Measurements from ENCODE around the gene DPPA5. TPM values are rescaled to one million over a fixed set of nuclear protein-coding genes. Genes with fewer than 3 reads are reported as not detected.
A peak's percentile ranks its signal among the peaks of the same experiment; 100 is the strongest.

The DPPA5 gene
- total and polyA plus RNA-seq, 9 of the 15 experiments (the other 6 are each of a cell fraction or from before 2014, with no cell fraction given), result not detected

DNA sequence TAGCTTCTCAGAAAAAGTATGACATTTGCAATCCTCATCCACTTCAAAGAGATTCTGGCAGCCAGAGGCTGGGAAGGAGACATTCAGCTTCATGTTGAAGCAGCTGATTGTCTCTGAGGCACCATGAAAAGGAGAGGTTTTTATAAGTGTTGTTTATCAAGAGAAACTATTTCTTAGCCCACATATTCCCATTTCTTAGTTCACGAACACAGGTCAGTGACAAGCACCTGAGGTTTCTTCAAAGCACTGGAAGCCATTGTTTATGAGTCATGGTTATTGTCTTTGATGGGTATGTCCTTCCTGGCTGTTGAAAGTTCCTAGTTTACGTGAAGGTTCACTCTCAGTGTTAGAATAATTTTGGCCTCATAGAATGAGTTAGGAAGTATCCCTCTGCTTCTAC is 37.6 kb upstream of the DPPA5 start (continued):
- TF ChIP-seq, protein P1, sequence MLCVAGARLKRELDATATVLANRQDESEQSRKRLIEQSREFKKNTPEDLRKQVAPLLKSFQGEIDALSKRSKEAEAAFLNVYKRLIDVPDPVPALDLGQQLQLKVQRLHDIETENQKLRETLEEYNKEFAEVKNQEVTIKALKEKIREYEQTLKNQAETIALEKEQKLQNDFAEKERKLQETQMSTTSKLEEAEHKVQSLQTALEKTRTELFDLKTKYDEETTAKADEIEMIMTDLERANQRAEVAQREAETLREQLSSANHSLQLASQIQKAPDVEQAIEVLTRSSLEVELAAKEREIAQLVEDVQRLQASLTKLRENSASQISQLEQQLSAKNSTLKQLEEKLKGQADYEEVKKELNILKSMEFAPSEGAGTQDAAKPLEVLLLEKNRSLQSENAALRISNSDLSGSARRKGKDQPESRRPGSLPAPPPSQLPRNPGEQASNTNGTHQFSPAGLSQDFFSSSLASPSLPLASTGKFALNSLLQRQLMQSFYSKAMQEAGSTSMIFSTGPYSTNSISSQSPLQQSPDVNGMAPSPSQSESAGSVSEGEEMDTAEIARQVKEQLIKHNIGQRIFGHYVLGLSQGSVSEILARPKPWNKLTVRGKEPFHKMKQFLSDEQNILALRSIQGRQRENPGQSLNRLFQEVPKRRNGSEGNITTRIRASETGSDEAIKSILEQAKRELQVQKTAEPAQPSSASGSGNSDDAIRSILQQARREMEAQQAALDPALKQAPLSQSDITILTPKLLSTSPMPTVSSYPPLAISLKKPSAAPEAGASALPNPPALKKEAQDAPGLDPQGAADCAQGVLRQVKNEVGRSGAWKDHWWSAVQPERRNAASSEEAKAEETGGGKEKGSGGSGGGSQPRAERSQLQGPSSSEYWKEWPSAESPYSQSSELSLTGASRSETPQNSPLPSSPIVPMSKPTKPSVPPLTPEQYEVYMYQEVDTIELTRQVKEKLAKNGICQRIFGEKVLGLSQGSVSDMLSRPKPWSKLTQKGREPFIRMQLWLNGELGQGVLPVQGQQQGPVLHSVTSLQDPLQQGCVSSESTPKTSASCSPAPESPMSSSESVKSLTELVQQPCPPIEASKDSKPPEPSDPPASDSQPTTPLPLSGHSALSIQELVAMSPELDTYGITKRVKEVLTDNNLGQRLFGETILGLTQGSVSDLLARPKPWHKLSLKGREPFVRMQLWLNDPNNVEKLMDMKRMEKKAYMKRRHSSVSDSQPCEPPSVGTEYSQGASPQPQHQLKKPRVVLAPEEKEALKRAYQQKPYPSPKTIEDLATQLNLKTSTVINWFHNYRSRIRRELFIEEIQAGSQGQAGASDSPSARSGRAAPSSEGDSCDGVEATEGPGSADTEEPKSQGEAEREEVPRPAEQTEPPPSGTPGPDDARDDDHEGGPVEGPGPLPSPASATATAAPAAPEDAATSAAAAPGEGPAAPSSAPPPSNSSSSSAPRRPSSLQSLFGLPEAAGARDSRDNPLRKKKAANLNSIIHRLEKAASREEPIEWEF (CRISPR knock-in tag; IDR thresholded peaks at IDR 0.05), result no peak
- TF ChIP-seq SMARCC2 (IDR thresholded peaks at IDR 0.05; ENCODE audit: low read depth), result no peak

DNA sequence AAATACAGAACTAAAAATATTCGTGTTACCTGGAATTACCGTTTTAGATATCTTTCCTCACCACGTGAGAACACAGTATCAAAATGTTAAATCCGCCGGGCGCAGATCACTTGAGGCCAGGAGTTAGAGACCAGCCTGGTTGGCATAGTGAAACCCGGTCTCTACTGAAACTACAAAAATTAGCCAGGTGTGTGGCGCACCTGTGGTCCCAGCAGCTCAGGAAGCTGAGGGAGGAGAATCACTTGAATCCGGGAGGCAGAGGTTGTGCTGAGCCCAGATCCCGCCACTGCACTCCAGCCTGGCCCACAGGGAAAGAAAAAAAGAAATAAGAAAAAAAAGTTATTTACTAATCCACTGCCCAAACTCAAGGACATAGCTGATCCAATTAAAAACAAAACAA is 35.8 kb upstream of the DPPA5 start:
- ATAC-seq (no peak), DNase-seq (ENCODE audit: extremely low read depth in 1 of 4, low spot score in 3 of 4) (no peak), FAIRE-seq (no peak)
- H3K9ac ChIP-seq (ENCODE audit: insufficient read depth in 1 of 2, low read depth in 2 of 2, low read length in 2 of 2), result peak overlapping the region in 1 of 2 experiments; percentile 79; a peak in 2 of 4 replicates
- H3K4me3 ChIP-seq, result no peak overlapping the region
- 64% methylated on average over 10 of the region's 10 CpGs for WGBS (ENCODE audit: insufficient coverage, low coverage, missing lambda C conversion rate)
- no peaks in the 10 kb centered on the region; the same call in 1 of the 2 replicates for H3K9me3 ChIP-seq (replicated peaks; ENCODE audit: control insufficient read depth, insufficient read depth, low read depth, low read length)
- BruUV-seq (replicated peaks), result no TSS peak
- POLR2A ChIA-PET, result interaction anchor here (1.5 to 2.6 kb wide), 2 partner anchors 33 to 72 kb away, joined by 4 to 21 read pairs; partner anchors contain the start of gene MTO1
- peaks cover 7 to 10% of the 10 kb centered on the region in 2 experiments for H3K4me1 ChIP-seq (replicated peaks in 1 of 2; ENCODE audit: control insufficient read depth in 2 of 2, insufficient read depth in 2 of 2, low read length in 2 of 2)
- H3K79me2 ChIP-seq (ENCODE audit: control insufficient read depth, insufficient read depth, low read length), result no peaks in the 10 kb centered on the region
- CTCF ChIA-PET (ENCODE audit: low intra/inter-chr PET ratio), result no interaction called here
- intact Hi-C loops (cut with micrococcal nuclease) (loop anchor here (2.0 to 5.0 kb wide), 3 partner anchors 63 to 105 kb away; partner anchors contain the start of gene MTO1), in situ Hi-C loops (cut with MboI) (no loop called here)
- no peaks in the 10 kb centered on the region for H3K36me3 ChIP-seq (ENCODE audit: control insufficient read depth, insufficient read depth, low read length)
- peak overlapping the region; percentile 89 for H3K27ac ChIP-seq (ENCODE audit: extremely low read depth, low read depth, low read length)
- no peak overlapping the region; the same call in 1 of the 2 replicates for H3K4me2 ChIP-seq (ENCODE audit: insufficient read depth, low read length)
- peak overlapping the region; percentile 99 for H2AFZ ChIP-seq (ENCODE audit: low read depth, low read length)
- H4K20me1 ChIP-seq (replicated peaks; ENCODE audit: control insufficient read depth, insufficient read depth, low read length), result no peaks in the 10 kb centered on the region
- no peaks in the 10 kb centered on the region for H3K27me3 ChIP-seq (ENCODE audit: control insufficient read depth in 2 of 2, insufficient read depth in 2 of 2, low read length in 2 of 2)
- no peaks in the 10 kb centered on the region for H3K9me1 ChIP-seq (ENCODE audit: control insufficient read depth, insufficient read depth, low read length)
- TF ChIP-seq KDM1A (IDR thresholded peaks at IDR 0.05), result no peak

Data from K562 (cell line).